Type B pancreatic cell (in vitro differentiated cells): ENCODE data around the gene SNTN. TPM values are rescaled to one million over a fixed set of nuclear protein-coding genes. Genes with fewer than 3 reads are reported as not detected.
A peak's percentile ranks its signal among the peaks of the same experiment; 100 is the strongest.

Experiments used
- DNase-seq: peaks from one replicate; pipeline ENCODE4 v3.0.0; 2021; ENCODE audit warnings: mixed read lengths; ENCODE audit not compliant: unreplicated experiment; ENCODE audit errors: extremely low spot score
- H3K27ac Mint-ChIP-seq: 2 replicates; pipeline ENCODE4 v1.8.0; 2021; ENCODE audit warnings: mild to moderate bottlenecking, mixed read lengths
- H3K27me3 Mint-ChIP-seq: 2 replicates; pipeline ENCODE4 v1.8.0; 2021; ENCODE audit warnings: mixed read lengths
- H3K36me3 Mint-ChIP-seq: 2 replicates; pipeline ENCODE4 v1.8.0; 2021; ENCODE audit warnings: mixed read lengths
- H3K4me1 Mint-ChIP-seq: one replicate; pipeline ENCODE4 v1.8.0; 2021; ENCODE audit warnings: mixed read lengths; ENCODE audit not compliant: unreplicated experiment
- H3K4me3 Mint-ChIP-seq: 2 replicates; pipeline ENCODE4 v1.8.0; 2021; ENCODE audit warnings: mild to moderate bottlenecking, mixed read lengths
- H3K9me3 Mint-ChIP-seq: 2 replicates; pipeline ENCODE4 v1.8.0; 2021; ENCODE audit warnings: mixed read lengths
- total RNA-seq: library from RNA; stranded (reverse); gene quantifications from 2 replicates; pipeline ENCODE4 v1.2.1, GENCODE V29; 2021; ENCODE audit warnings: low replicate concordance
- TF ChIP-seq, protein P1 (sequence below): fragments of 200-600 bp; sonication (generic); conservative IDR thresholded peaks from 2 replicates; pipeline ENCODE4 v1.5.0; 2021; ENCODE audit warnings: antibody characterized with exemption, mild to moderate bottlenecking

Gene SNTN
- total RNA-seq, 1 donor from 2014 or later, result not detected

DNA sequence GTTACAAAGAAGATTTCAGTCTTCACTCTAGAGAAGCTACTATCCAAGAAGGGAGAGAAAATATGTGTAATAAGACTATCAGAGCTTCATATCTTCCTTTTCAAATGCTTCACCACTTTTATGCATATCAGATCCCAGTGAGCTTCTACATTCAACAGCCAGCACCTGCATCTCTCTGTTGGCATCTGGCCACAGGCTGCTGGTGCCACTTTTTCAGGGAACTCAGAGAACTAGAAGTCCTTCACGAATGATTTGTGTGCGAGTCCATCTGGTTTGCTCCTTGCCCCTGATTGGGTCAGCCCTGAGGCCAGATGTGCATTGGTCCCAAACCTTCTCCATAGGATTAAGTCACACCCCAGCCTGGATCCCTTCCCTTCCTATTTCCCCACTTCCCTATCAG lies 22.1 kb downstream of the SNTN start:
- Mint-ChIP-seq H3K27ac (no peak overlapping the region), H3K4me1 (no peaks in the 10 kb centered on the region), H3K36me3 (no peaks in the 10 kb centered on the region), H3K9me3 (no peaks in the 10 kb centered on the region), H3K4me3 (no peak overlapping the region), H3K27me3 (peaks cover 5% of the 10 kb centered on the region)
- TF ChIP-seq, protein P1, sequence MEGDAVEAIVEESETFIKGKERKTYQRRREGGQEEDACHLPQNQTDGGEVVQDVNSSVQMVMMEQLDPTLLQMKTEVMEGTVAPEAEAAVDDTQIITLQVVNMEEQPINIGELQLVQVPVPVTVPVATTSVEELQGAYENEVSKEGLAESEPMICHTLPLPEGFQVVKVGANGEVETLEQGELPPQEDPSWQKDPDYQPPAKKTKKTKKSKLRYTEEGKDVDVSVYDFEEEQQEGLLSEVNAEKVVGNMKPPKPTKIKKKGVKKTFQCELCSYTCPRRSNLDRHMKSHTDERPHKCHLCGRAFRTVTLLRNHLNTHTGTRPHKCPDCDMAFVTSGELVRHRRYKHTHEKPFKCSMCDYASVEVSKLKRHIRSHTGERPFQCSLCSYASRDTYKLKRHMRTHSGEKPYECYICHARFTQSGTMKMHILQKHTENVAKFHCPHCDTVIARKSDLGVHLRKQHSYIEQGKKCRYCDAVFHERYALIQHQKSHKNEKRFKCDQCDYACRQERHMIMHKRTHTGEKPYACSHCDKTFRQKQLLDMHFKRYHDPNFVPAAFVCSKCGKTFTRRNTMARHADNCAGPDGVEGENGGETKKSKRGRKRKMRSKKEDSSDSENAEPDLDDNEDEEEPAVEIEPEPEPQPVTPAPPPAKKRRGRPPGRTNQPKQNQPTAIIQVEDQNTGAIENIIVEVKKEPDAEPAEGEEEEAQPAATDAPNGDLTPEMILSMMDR, result no peak
- DNase-seq, result no peak

DNA sequence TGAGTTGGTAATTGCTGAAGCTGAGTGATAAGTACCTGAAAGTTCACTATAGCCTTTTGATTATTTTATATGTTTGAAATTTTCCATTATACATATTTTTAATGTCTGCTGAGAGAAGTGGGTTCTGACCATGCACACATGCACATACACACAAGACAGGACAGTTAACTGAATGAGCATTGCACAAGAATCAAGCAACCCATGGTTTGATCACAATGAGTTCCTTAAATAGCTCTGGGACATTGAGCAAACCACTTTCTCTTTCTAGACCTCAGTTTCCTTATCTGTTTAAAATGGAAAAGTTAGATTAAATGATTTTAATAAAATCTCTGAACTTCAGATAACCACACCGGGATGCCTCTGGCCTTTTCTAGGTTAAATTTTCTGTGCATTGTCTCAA lies 26.7 kb downstream of the SNTN start:
- TF ChIP-seq, protein P1, result no peak
- H3K36me3 Mint-ChIP-seq, result no peaks in the 10 kb centered on the region
- no peak overlapping the region for H3K27ac Mint-ChIP-seq
- H3K4me3 Mint-ChIP-seq, result no peak overlapping the region
- DNase-seq, result no peak
- H3K9me3 Mint-ChIP-seq, result no peaks in the 10 kb centered on the region
- H3K27me3 Mint-ChIP-seq, result no peaks in the 10 kb centered on the region
- H3K4me1 Mint-ChIP-seq, result no peaks in the 10 kb centered on the region

DNA sequence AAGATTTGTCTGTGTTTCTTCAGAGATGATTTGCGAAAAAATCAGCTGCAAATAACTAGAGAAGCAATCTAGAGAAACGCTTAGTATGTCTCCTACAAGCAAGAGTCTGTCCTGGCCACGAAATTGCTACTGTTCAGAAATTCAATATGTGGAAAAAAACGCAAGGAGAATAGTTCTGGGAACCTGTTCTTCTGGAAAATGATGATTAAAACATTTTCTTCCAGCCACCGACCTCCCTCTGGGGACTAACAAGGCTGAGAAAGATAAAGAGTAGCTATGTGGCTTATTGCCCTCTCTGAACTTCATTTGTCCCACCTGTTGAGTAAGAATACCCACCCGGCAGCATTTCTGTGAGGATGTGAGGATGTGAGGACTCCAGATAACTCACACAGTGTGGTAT lies 31.6 kb downstream of the SNTN start:
- DNase-seq, result no peak
- H3K27ac Mint-ChIP-seq, result no peak overlapping the region
- no peaks in the 10 kb centered on the region for H3K36me3 Mint-ChIP-seq
- no peak overlapping the region for H3K4me3 Mint-ChIP-seq
- peaks cover 3% of the 10 kb centered on the region for H3K27me3 Mint-ChIP-seq
- TF ChIP-seq, protein P1, result no peak
- H3K4me1 Mint-ChIP-seq, result no peaks in the 10 kb centered on the region
- H3K9me3 Mint-ChIP-seq, result no peaks in the 10 kb centered on the region

DNA sequence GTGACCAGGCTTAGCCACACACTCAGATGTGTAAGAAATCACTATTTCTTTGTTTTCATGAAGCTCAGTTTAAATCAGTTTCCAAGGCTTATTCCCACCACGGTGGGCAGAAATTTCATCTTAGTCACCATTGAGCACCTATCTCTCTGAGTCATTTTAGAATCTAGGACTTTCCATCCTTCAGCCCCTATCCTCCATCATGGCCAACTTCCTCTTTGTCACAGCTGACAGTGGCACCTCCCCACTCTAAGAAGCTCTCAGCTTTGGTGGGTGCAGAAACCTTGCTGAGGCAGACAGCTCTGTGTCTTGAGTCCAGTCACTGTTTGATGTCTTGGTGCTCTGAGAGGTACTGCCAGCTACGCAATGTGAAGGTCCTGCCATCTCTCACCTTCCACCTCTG lies 32.9 kb downstream of the SNTN start:
- Mint-ChIP-seq H3K36me3 (no peaks in the 10 kb centered on the region), H3K4me1 (no peaks in the 10 kb centered on the region), H3K27me3 (peaks cover 3% of the 10 kb centered on the region), H3K4me3 (no peak overlapping the region), H3K27ac (no peak overlapping the region), H3K9me3 (no peaks in the 10 kb centered on the region)
- no peak for DNase-seq
- TF ChIP-seq, protein P1, result no peak

DNA sequence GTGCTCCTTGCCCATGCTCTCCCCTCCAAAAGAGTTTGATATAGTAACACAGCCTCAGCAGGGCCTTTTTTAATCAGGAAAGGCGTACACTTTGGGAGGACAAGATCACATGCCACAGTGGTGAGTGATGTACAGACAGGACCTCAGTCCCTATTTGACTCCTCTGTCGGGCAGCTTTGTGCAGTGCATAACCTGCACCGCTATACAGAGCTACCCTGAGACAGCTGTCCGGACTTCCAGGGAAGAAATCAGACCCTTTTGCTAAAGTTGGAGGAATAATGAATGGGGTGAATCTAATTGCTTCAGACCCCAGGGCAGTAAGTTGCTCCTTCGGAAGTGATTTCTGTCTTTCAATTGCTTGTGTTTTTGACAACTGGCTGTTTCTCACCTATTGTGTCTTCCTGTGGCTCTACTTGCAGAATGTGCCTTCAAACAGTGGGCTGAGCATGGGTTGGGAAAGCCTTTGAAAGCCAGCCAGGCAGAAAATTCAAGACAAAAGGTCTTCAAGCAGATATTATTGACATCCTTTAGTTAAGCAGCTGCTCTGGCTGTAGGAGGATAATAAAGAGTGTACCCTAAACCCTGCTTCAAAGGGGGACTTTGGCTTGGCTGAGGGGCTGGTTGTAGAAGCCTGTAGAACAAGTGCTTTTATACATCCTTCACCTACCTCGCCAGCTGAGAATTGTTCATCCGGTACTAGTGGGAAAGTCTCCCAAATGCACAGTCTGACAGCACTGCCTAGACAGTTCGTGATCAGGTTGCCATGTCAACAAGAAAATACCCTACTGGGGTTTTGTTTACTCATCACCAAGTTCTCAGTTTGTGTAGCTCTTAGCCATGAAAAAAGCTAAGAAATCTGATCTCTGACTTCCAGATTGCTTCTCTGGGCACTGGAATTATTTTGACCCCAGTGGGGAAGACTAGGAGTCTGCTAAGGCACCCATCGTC lies 35.1 kb downstream of the SNTN start:
- no peak overlapping the region for H3K27ac Mint-ChIP-seq
- DNase-seq, result no peak
- H3K9me3 Mint-ChIP-seq, result no peaks in the 10 kb centered on the region
- H3K27me3 Mint-ChIP-seq, result peaks cover 3% of the 10 kb centered on the region
- H3K4me3 Mint-ChIP-seq, result no peak overlapping the region
- TF ChIP-seq, protein P1, result peak; percentile 19
- no peaks in the 10 kb centered on the region for H3K4me1 Mint-ChIP-seq
- no peaks in the 10 kb centered on the region for H3K36me3 Mint-ChIP-seq
